Thyroid gland (tissue), 4 donors: ENCODE results near the gene SH3RF3. TPM values are rescaled to one million over a fixed set of nuclear protein-coding genes. Genes with fewer than 3 reads are reported as not detected.
A peak's percentile ranks its signal among the peaks of the same experiment; 100 is the strongest.

ENCODE experiments used
- DNase-seq, 2 donors: peaks; one replicate each; pipeline ENCODE4 v3.0.0-alpha.2; 2019
- H3K27ac ChIP-seq, 3 donors: fragments of 200-600 bp; sonication (generic); 1 replicate in 2 of 3; 2 replicates in 1 of 3; pipeline ENCODE4 v1.5.1; 2016 to 2019; ENCODE audit warnings: mild to moderate bottlenecking in 1 of 3, moderate library complexity in 1 of 3
- H3K27me3 ChIP-seq: fragments of 200-600 bp; sonication (generic); one replicate; pipeline ENCODE4 v1.5.1; 2019
- H3K36me3 ChIP-seq, 2 donors: fragments of 200-600 bp; sonication (generic); one replicate each; pipeline ENCODE4 v1.5.1; 2016 to 2019
- H3K4me1 ChIP-seq, 2 donors: fragments of 200-600 bp; sonication (generic); one replicate each; pipeline ENCODE4 v1.5.1; 2017 to 2019
- H3K4me3 ChIP-seq, 3 donors: fragments of 200-600 bp; sonication (generic); replicated peaks in 1 of 3; 1 replicate in 2 of 3; 2 replicates in 1 of 3; pipeline ENCODE4 v1.5.1; 2016; ENCODE audit warnings: mild to moderate bottlenecking in 1 of 3
- H3K9me3 ChIP-seq: fragments of 200-600 bp; sonication (generic); one replicate; pipeline ENCODE4 v1.5.1; 2017
- POLR2A ChIP-seq, 2 donors: fragments of 450-650 bp; IDR thresholded peaks; one replicate each; pipeline ENCODE4 v1.6.1; 2017; ENCODE audit warnings: antibody characterized with exemption in 2 of 2, mild to moderate bottlenecking in 2 of 2, moderate library complexity in 1 of 2
- WGBS, 2 donors: methylation state at CpG; one replicate each; pipeline ENCODE4 v1.1.5; 2017; 5-methylcytosine and 5-hydroxymethylcytosine counted together
- intact Hi-C: fragments of 100-400 bp; cut with DNase I; formaldehyde crosslinking; loops from one replicate; pipeline ENCODE4 v1.15.1; 2023
- total RNA-seq, 4 donors: library from RNA; depleted of rRNA; stranded (reverse); fragments of >200 nt; gene quantifications; one replicate each; pipeline ENCODE4 v1.2.3, GENCODE V29; 2016
- TF ChIP-seq, protein P1 (sequence below), 6 experiments: fragments of 200-600 bp in 3 of 6; fragments of 450-650 bp in 3 of 6; sonication (generic) in 3 of 6; IDR thresholded peaks; one replicate each; pipeline ENCODE4 v1.5.1; 2016 to 2019; ENCODE audit warnings: antibody characterized with exemption in 6 of 6, mild to moderate bottlenecking in 2 of 6, inconsistent platforms in 1 of 6, moderate library complexity in 1 of 6

Gene SH3RF3
- total RNA-seq, 4 donors from 2014 or later: 2.1 to 7.4 (median 2.8) TPM

DNA sequence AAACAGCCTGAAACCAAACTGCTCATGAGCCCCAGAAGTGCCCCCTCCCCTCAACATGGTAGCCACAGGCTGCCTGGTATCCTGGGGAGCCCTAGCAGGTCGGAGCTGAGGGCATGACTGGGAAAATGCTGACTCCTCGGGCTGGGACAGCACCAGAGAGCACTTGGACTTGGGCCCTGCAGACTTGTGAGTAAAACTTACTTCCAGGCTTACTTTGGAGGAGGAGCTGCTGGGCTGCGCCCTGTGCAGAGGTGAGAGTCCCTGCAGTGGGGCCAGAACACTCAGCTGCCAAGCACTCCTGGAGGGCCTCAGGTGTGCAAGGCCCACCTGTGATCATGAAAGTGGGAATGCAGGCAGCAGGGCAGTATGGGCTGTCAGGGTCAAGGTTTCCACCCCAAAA lies 365.3 kb downstream of the SH3RF3 start:
- Histone ChIP-seq H3K27me3 (no peaks in the 10 kb centered on the region), H3K9me3 (no peaks in the 10 kb centered on the region), H3K4me1 (peaks cover 24 to 30% of the 10 kb centered on the region in 2 donors), H3K36me3 (no peaks in the 10 kb centered on the region), H3K4me3 (no peak overlapping the region), H3K27ac (peak overlapping the region; percentile 32 to 79 (median 73))
- intact Hi-C loops: no loop called here
- 21 to 43% methylated on average over 2 to 3 of the region's 3 CpGs for WGBS, 2 donors
- peak; percentile 27 to 60 for DNase-seq
- no peak for TF ChIP-seq POLR2A (IDR thresholded peaks at IDR 0.05)
- TF ChIP-seq, protein P1, sequence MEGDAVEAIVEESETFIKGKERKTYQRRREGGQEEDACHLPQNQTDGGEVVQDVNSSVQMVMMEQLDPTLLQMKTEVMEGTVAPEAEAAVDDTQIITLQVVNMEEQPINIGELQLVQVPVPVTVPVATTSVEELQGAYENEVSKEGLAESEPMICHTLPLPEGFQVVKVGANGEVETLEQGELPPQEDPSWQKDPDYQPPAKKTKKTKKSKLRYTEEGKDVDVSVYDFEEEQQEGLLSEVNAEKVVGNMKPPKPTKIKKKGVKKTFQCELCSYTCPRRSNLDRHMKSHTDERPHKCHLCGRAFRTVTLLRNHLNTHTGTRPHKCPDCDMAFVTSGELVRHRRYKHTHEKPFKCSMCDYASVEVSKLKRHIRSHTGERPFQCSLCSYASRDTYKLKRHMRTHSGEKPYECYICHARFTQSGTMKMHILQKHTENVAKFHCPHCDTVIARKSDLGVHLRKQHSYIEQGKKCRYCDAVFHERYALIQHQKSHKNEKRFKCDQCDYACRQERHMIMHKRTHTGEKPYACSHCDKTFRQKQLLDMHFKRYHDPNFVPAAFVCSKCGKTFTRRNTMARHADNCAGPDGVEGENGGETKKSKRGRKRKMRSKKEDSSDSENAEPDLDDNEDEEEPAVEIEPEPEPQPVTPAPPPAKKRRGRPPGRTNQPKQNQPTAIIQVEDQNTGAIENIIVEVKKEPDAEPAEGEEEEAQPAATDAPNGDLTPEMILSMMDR (IDR thresholded peaks at IDR 0.05): no peak

DNA sequence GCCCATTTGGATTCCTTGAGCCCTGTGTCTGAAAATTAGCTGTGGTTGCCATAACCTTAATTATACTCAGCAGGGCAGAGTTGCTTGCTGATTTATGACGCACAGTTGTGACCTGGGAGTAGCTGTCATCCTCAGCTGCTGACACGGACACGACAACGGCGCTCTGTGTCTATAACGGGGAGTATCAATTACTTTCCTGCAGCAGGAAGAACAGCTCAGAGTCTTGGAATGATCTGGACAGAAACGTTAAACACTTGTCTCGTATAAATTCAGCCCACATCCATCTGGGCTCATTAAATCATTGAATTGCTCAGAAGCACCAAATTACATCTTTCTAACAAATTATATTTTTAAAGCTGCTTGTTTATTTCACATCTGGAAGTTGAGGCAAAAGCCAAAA lies 368.5 kb downstream of the SH3RF3 start:
- TF ChIP-seq, protein P1 (IDR thresholded peaks at IDR 0.05): no peak
- no peak for TF ChIP-seq POLR2A (IDR thresholded peaks at IDR 0.05)
- no peak overlapping the region for H3K4me3 ChIP-seq
- H3K36me3 ChIP-seq: no peaks in the 10 kb centered on the region
- H3K4me1 ChIP-seq: peaks cover 36 to 42% of the 10 kb centered on the region in 2 donors
- no peak for DNase-seq
- H3K27ac ChIP-seq: no peak overlapping the region
- 71 to 77% methylated on average over 8 of the region's 8 CpGs for WGBS, 2 donors
- intact Hi-C loops: no loop called here
- H3K27me3 ChIP-seq: no peaks in the 10 kb centered on the region
- H3K9me3 ChIP-seq: no peaks in the 10 kb centered on the region

DNA sequence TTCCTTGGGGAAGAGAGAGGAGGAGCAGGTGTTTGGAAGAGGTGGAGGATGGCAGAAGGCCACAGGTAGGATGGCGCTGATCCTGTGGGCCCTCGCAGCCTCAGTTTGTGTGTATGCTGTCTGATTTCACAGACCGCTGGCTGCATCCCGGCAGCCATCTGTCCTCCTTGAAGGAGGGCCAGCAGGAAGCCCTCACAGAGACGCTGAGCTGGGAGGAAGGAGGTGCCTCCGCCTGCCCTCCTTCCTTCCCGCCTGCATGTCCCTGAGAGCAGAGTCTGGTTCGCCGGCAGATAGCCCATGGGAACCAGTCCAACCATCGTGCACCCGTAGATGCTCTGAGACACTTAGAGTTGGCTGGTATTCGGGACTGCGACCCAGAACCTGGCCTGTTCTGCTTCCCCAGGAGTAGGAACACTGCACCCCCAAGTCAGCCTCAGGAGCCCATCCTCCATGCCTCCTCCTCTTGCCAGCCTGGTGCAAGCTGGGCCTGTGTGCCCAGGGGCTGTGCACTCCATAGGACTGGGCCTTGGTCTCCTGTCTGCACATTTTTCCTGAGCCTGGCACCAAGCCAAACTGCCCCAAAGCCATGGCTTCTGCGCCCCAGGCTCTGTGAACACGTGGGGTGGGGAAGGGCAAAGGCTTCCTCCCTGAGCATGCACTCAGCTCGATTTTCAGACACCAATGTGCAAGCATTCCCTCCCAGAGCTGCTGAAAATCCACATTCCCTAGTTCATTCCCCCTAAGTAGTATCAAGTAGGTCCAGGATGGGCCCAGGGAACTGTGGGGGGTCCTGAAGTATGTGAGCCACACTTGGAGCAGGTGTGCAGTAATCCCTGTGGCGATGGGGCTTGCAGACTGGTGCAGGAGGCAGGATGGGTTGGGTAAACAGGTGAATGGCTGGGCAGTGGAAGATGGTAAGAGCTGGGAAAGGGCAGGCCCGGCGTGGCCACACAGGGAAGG lies 369.2 kb downstream of the SH3RF3 start:
- Histone ChIP-seq H3K4me1 (peaks cover 36 to 42% of the 10 kb centered on the region in 2 donors), H3K27ac (no peak overlapping the region), H3K4me3 (no peak overlapping the region), H3K27me3 (no peaks in the 10 kb centered on the region), H3K36me3 (no peaks in the 10 kb centered on the region), H3K9me3 (no peaks in the 10 kb centered on the region)
- intact Hi-C loops: no loop called here
- 67 to 74% methylated on average over 13 to 14 of the region's 19 CpGs for WGBS, 2 donors
- TF ChIP-seq, protein P1 (IDR thresholded peaks at IDR 0.05): no peak
- TF ChIP-seq POLR2A (IDR thresholded peaks at IDR 0.05): no peak
- DNase-seq: peak in 1 of 2 donors; percentile 57

DNA sequence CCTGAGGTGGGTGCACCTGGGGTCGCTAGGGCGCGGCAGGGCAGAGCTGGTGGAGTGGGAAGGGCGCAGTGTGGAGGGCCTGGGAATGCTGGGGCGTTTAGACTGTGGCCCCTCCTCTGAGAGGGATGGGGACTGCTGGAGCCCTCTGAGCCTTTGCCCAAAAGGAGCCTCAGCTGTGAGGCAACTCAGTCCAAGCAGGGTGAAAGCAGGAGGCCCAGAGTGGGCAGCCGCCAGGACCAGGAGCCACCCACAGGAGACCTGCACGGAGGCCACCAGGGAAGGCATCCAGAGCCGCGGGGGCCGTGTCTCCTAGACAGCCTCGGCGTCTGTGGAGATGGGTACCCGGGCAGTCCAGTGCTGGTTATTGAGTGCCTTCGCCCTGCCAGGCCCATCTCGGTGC lies 369.9 kb downstream of the SH3RF3 start:
- Histone ChIP-seq H3K27me3 (no peaks in the 10 kb centered on the region), H3K9me3 (no peaks in the 10 kb centered on the region), H3K4me1 (peaks cover 36 to 39% of the 10 kb centered on the region in 2 donors), H3K36me3 (no peaks in the 10 kb centered on the region), H3K27ac (peak overlapping the region in 2 of 3 donors; percentile 58 to 70), H3K4me3 (no peak overlapping the region)
- intact Hi-C loops: no loop called here
- TF ChIP-seq, protein P1 (IDR thresholded peaks at IDR 0.05): no peak
- TF ChIP-seq POLR2A (IDR thresholded peaks at IDR 0.05): no peak
- 82 to 88% methylated on average over 5 to 7 of the region's 15 CpGs for WGBS, 2 donors
- no peak for DNase-seq

DNA sequence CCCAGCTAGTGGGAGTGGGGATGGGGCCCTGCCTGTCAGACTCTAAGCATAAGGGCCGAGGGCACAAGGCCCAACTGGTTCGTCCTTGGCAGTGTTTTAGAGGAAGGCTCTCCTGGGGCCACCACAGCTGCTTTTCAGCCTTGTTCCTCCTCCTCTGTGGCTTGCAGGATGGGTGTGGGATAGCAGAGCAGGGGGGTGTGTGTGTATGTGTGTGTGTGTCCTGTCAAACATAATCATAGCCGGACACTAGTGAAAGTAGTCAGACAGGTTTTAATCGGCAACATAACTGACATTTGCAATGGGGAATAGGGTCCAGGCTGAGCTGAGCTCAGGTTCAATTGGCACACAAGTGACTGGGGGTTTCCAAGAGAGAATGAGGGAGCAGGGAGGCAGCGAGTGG lies 370.6 kb downstream of the SH3RF3 start:
- Histone ChIP-seq H3K9me3 (no peaks in the 10 kb centered on the region), H3K27me3 (no peaks in the 10 kb centered on the region), H3K27ac (peak overlapping the region; percentile 54 to 70 (median 58)), H3K4me1 (peaks cover 30 to 33% of the 10 kb centered on the region in 2 donors), H3K4me3 (no peak overlapping the region), H3K36me3 (no peaks in the 10 kb centered on the region)
- 31 to 54% methylated on average over 5 of the region's 5 CpGs for WGBS, 2 donors
- DNase-seq: peak; percentile 54 to 57
- intact Hi-C loops: no loop called here
- TF ChIP-seq, protein P1 (IDR thresholded peaks at IDR 0.05): no peak
- no peak for TF ChIP-seq POLR2A (IDR thresholded peaks at IDR 0.05)
